Measurements from ENCODE around the gene IL1RAPL1.

The IL1RAPL1 gene

DNA sequence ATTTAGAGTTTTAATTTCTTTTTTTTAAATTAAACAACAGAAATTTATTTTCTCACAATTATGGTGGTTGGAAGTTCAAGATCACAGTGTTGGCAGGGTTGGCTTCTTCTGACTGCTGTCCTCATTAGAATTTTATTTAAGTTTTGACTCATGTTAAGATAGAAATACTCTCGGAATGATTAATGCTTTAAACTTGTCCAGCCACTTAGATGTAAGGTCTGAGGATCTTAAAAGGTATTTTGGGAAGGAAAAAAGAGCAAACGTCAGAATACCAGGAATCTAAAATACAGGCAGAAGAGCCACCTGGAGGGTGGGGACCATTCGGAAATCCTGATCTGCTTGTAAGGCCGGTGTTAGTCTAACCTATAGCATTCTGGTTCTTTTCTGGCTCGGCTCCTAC lies 1205.1 kb downstream of the IL1RAPL1 start:
- DNase-seq (ENCODE audit: low spot score) = no peak

DNA sequence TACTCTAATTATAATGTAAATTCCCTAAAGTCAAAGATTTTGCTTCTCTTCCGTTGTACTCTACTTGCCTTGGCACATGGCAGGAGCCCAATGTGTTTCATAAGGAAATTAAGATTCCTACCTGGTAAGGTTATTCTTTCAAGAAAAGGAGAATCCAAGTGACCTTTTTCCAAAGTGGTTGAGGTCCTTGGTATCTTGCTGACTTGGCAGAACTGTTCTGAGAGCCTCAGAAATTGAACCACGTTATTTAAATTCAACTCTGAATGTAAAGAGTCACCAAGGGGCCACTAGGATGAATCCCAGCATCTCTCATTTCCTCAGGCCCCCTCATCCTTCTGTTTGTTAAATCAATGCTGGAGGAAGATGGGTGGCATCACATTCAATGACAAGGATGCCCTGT lies 1209.9 kb downstream of the IL1RAPL1 start:
- no peak for DNase-seq (ENCODE audit: low spot score)

DNA sequence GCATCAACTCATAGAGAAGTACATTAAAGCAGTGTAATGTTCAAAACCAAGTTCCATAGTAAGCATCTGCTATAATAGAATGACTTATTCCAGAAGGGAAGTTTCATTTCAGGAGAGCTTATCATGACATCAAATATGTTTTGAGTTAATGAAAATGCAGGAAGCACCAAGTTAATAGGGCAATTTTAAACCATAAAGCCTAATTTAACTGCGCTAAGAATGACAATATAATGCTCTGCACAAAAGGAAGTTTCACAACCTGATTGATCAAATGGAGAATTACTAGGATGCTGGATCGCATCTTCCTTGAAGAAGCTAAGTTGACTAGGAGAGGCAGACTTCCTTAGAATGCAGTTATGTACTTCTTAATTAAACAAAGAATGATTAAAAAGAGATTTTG lies 1211.2 kb downstream of the IL1RAPL1 start:
- no peak for DNase-seq (ENCODE audit: low spot score)

DNA sequence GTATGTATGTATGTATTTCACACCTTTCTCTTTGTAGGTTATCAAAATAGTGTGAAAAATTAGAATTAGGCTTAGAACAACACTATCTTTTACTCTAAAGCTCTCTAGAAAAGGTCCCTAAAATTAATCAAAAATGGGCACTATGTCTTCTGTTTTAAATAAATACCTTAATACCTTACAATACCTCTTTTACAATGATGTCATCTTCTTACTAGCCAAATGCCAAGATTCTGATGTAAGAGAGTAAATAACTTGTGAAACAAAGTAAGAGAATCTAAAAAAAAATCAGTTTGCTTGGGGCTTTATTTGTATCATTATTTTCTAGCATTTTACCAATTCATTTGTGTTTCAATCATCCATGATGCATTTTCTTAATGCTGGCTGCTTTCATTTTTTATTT lies 1225.9 kb downstream of the IL1RAPL1 start:
- no peak for DNase-seq (ENCODE audit: low spot score)

DNA sequence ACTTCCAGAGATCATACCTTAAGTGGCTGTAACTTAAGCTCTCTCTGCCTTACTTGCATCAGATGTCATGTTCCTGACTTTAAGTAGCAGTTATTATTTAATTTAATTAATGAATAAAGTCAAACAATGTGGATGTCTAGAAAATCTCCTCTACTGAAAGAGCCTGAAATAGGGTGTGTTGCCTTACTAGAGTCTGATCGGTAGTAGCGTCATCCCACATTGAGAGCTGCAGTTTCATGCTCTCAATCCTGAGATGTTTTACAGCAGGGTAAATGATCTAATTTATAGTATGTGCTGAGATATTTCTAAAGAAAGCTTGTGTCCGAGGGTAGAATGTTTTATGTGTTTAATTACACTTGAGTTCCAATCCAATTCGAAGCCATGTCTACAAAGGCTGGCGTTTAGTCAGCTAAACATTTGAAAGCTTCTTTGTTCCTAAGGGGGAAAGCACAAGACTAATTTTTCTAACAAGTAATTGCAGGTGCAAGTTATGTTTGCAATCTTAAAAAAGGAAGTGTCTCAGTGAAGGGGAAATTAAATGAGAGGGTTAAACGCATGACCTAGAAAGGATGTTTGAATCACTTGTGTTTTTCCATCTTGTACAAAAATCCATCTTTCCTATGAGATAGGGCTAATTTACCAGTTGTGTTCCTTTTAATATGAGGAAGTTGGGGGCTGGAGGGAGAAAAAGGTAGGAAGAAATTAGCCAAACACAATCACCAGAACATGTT lies 1237.1 kb downstream of the IL1RAPL1 start:
- no peak for DNase-seq (ENCODE audit: low spot score)

DNA sequence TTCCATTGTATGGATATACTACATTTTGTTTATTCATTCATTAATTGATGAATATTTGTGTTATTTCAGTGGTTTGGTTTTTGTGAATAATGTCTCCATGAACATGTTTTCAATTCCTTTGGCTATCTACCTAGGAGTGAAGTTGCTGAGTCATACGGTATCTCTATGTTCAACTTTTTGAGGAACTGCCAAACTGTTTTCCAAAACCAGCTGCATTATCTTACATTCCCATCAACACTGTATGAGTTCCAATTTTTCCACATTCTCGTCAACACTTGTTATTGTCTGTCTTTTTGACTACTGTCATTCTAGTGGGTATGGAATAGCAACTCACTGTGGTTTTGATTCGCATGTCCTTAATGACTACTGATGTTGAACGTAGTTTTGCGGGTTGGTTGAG lies 1239.5 kb downstream of the IL1RAPL1 start:
- DNase-seq (ENCODE audit: low spot score) = no peak

DNA sequence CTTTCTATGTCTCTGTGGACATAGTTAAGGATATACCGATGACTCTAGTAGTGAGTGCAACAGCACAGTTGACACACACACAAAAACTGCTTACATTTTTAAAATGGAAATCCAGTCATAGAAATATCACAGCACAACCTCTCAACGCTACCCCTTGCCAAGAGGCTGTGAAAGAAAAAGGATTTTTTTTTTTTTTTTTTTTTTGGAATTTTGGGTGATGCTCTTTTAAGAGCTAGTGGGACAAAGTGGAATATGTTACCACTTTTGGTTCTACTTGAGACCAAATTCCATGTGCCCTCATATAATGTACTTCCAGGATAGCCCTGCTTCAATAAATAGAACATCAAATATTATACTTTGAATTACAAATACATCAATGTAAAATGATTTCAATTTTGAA lies 1247.1 kb downstream of the IL1RAPL1 start:
- DNase-seq (ENCODE audit: low spot score) = no peak

DNA sequence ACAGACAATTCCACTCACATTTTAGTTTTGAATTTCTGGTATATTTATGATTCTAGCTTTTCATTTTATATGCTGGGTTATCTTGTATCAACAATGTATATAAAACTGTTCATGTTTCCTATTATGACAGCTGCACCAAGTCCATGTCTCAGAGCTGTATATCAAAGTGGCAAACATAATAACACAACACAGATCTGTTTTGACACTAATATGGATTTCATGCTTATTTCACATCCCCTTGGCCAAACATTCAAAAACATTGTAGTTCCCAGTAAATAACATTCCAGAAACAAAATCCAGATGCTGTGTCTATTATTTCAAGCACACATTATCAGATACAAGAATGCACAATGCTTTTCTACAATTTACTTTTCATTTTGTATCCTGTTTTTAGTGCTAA lies 1247.5 kb downstream of the IL1RAPL1 start:
- DNase-seq (ENCODE audit: low spot score) = no peak

DNA sequence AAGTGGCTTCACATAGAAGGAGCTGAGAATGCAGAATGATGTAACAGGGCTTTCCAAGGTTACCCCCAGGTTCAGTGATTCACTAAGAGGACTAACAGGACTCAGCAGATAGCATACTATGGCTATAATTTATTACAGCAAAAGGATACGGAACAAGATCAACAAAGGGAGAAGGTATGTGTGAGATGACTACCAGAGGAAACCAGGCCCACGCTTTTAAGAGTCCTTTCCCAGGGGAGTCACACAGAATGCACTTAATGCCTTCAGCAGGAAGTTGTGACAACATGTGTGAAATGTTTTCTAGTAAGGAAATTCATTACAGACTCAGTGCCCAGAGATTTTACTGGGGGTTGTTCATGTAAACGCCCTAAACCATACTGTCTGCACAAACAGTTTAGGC lies 1254.5 kb downstream of the IL1RAPL1 start:
- DNase-seq (ENCODE audit: low spot score) = no peak

DNA sequence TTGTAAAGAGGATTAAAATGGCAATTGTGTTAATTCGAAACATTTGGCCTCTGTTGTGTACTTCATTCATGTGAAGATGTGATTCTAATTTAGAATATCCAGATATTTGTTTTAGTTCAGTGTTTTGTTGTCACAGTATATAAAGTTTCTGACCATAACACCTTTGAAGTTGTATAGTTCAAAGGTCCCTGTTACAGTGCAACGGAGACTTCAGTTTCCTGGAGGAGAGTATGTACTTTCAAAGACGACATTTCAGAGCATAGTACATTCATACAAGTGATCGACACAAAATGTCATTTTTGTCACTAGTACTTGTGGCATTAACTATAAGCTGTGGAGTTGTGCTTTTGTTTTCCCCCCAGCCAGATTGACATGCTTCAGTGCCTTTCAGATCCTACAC lies 1255.3 kb downstream of the IL1RAPL1 start:
- DNase-seq (ENCODE audit: low spot score) = no peak

DNA sequence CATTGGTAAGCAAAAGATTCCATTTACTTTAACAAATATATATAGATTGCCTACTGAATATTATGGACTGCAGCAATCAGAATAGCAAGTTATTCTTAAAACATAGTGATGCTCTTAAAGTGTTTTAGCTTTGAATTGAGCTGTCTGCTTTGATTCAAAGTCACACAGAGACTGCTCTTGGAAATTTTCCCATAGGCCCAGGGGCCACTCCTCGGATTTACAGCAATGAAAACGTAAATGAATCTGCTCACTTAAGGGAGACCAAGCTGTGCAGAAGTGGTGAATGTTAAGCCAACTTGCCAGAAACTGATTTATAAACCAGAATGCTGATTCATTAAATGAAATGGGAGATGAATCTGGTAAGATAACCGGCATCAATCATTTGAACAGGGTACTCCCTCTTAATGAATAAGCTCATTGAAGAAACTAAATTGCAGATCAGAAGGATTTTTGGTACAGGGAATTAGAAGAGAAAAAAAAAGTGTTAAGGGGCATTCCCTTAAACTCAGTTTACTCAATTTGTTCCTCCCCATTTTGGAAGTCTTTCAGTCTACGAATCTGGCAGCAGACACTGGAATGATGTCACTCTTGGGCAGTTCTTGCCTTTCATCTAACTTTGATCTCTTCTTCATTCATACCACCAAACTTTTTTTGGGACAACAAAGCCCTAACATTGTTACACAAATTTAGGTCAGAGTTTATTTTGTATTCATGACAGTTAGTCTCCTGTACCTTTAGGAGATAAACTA lies 1264.8 kb downstream of the IL1RAPL1 start:
- no peak for DNase-seq (ENCODE audit: low spot score)

DNA sequence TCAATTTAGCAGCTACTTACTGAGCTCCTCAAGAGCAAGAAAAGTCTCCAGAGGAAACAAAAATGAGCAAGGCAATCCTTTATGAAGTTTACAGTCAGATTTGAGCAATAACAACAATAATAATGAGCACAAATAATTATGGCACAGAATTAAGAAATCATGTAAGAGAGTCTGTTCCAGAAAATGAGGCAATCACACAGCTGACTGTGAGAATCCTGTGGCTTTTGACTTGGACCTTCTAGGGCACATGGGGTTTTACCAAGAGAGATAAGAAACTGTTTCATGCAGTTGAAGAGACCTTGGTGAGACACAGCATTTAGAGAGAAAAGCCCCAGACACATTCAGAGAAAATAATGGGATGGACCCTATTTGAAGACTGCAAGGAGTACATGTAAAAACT lies 1265.5 kb downstream of the IL1RAPL1 start:
- DNase-seq (ENCODE audit: low spot score) = no peak

DNA sequence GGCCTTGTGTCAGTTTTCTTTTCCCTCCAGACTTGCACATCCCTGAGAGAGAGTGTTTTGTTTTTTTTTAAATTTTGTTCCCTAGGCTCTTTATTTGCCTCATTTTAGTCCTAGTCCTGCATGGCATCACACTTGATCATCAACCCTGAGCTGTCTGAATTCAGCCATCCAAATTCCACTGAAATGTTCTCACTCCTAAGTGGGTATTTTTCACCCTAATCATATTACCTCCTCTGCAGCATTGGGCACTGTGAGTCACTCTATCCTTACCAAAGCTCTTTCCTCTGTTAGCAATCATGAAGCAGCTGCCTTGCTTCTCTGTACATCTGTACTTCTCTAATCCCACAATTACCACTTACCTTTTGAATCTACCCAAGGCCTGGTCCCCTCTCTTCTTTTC lies 1271.5 kb downstream of the IL1RAPL1 start:
- no peak for DNase-seq (ENCODE audit: low spot score)

DNA sequence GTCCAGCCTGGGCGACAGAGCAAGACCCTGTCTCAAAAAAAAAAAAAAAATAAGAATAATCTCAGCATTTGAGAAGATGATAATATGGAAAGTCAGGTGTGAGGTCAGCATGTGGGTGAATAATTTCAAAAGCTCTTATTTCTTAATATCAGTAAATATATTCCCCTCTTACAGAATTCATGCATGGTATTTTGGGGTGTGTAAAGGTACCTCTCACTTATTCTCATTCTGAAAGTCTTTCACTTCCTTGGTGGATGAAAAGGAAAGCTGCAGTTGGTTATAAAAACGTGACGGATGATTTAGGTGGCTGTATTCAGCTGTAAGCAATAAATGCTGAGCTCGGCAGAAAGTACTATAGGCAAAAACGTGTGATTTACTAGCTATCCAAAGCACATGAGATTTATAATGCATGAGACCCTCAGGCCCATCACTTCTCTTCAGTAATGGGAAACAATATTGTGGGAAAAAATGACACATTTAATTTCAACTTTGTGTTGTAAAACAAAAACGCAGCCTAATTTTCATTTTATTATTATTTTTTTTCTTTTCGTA lies 1275.0 kb downstream of the IL1RAPL1 start:
- no peak for DNase-seq (ENCODE audit: low spot score)

DNA sequence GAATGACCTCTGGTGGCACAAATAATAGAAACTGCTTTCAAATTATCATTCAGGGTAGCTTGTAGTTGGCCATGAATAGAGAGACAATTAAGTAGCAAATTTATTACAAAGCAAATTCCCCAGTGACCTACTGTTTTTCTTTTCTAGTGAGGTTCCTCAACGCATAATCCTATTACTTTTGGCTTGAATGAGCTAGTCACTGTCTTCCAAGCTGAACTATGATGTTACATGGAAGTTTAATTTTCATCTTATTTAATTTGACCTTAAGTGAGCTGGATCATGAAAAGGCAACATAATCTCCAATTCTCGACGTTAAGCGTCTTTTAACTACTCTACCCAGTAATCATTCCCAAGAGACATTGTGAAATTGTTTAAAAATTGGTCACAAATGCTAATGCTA lies 1280.7 kb downstream of the IL1RAPL1 start:
- no peak for DNase-seq (ENCODE audit: low spot score)

DNA sequence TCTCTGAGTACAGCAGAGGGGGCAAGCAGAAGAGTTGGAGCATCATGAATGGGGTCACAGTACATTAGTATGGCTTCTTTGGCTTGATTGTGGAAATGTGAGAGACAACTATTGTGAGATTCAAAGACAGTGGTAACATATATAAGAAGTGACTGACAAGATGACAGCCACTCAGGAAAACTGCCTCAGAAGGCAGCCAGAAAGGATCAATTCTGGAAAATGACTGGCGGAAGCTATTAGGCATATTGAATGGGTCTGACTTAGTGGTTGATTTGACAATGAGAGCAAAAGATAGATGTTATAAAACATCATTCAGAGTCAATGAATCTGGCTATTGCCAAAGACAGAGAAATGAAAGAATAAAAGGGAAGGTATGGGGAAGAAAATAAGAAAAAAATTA lies 1282.6 kb downstream of the IL1RAPL1 start:
- DNase-seq (ENCODE audit: low spot score) = no peak

DNA sequence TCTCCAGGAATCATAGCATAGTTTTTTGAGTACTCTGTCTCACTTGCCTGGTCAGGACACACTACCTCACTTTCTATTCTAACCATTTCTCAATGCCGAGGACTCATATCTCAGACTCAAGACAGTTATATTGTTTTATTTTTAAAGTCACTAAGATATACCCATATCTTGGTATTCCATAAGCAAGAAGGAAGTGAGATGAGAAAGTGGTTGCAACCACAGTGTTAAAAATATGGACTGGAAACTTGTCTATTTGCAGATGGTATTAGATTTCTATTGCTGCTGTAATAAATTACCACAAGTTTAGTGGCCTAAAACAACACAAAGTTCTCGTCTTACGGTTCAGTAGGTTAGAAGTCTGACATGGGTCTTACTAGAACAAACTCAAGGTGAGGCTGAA lies 1283.4 kb downstream of the IL1RAPL1 start:
- DNase-seq (ENCODE audit: low spot score) = no peak

DNA sequence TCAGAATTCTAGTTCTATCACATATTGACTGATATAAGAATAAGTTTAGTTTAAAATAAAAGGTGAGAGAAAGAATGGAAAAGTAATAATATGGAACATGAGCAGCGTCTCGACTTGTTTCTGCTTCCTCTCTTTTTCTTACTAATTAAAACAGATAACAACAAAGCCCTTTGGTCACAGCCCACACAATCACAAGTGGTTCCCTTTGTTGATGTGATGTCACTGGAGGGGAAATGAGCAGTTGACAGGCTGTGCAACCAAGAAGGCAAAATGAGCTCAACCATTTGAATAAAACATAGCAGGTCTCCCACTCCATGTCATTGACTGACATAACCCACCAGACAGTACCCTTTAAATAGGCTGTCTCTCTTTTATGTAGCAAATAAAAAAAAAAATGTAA lies 1285.6 kb downstream of the IL1RAPL1 start:
- DNase-seq (ENCODE audit: low spot score) = no peak

DNA sequence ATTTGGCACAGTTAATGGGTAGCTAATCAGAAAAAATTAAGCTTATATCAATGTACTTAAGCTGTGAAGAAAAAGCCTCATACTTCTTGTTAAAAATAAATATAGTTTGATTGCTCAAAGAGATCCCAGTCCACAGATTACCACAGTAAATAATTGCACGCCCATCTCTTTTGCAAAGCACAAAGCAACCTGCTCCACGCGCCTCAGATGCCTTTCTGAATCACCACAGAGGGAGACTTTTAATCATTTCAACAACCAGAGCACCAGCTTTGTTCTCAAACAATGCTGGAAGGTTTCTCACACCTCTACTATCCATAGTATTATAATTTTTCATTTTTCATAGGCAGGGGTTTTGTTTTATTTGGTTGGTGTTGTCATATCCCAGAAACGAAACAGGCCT lies 1289.5 kb downstream of the IL1RAPL1 start:
- no peak for DNase-seq (ENCODE audit: low spot score)

DNA sequence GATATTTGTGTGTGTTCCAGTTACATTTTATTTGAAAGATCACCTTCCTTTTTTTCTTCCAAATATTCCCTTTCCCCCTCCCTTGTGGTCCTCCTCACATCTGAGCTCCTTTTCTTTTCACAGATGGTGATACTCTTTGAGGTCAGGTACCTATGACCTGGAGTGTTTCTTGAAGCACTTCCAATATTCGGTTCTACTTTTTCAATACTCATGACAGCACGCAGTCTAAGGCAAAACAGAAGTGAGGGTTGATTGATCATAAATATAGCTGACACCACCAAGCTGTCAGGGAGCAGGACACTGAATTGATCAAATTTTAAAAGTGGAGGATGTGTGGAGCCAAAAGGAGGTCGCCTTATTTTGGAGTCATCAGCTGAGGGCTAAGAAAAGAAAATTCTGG lies 1293.7 kb downstream of the IL1RAPL1 start:
- no peak for DNase-seq (ENCODE audit: low spot score)

DNA sequence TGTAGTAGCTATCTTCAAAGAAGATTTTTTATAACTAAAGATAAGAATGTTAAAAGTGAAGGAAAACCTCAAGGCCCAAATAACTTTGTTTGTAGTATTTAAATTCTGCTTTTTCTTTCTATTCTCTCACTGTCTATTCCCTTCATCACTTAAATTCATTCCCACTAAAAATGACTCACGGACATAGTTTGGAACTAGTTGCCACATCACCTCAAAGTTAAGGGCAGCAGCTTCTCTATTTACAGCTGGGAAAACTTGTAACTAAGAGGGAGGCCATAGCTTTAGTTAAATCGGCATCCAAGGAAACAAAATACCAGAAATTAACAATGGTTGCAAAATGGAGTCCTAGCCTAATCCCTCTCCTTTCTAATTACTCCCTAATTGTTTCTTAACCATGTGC lies 1302.8 kb downstream of the IL1RAPL1 start:
- DNase-seq (ENCODE audit: low spot score) = no peak

DNA sequence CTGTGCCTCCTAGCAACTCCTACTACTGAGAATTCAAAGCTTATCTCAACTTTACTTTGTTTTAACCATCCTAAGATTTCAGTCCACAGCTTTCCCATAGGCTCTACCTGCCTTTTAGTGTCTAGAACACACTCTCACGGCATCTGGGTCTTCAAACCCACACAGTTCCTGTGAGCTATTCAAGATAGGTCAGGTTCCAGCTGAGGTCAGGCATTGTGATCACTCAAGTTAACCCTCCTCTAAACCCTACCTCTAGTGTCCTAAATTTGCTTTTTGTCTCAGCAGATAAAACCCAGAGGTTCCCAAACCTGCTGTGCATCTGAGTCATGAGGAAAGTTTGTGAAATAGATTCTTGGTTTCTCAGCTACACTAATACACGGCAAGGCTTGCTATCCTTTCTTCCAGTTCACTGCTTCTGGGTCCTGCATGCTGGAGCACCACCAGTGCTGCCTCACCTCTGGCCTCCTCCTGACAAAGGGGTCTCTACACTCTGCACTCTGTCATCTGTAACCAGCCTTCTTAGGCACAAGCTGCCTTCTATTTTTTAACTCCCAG lies 1303.5 kb downstream of the IL1RAPL1 start:
- DNase-seq (ENCODE audit: low spot score) = no peak

DNA sequence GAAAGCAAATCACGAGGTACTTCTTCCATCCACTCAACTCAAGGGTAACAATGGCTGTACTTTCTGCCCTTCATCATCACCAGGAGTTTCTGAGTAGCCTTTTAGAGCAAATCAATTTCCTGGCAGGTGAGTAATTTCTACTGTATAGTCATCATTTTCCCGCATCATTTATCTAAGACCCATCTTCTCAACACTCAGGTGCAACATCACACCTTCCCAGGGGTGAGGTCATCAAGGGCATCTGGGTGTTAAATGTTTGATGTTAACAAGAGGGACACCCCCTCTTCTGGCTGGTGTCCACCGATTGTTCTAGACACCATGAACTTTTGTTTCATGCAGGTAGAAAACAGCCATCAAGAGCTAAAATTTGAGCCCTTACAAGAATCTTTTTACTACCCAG lies 1314.8 kb downstream of the IL1RAPL1 start:
- DNase-seq (ENCODE audit: low spot score) = no peak
